ENCODE results near the gene IGLL1.
"Not testable (repeated sequence)": the region's sequence is repeated elsewhere in the genome, so short reads cannot be mapped to it uniquely, and the experiment has no call there.

Gene IGLL1

GRCh38 chr22:23579870-23580575, at the start of gene IGLL1:
Gene IGLL1 (minus strand): TSS chr22:23580290. CDS start chr22:23580190, 100 bp downstream.
- DNase-seq, result no peak

- not testable (repeated sequence) for DNase-seq
Observed at GRCh38 chr22:23628056-23628743, 48.1 kb upstream of the IGLL1 start.

GRCh38 chr22:23627401-23628055, 47.4 kb upstream of the IGLL1 start:
- peak; percentile 54 for DNase-seq

- no peak for DNase-seq
Observed at GRCh38 chr22:23626286-23626975, 46.3 kb upstream of the IGLL1 start.

GRCh38 chr22:23622634-23623033, 42.5 kb upstream of the IGLL1 start:
- no peak for DNase-seq

GRCh38 chr22:23621916-23622315, 41.8 kb upstream of the IGLL1 start:
- DNase-seq, result not testable (repeated sequence)

GRCh38 chr22:23621082-23621780, 41.1 kb upstream of the IGLL1 start:
- DNase-seq, result no peak

- DNase-seq, result no peak
Observed at GRCh38 chr22:23613193-23613972, 33.3 kb upstream of the IGLL1 start.

GRCh38 chr22:23609983-23610781, 30.1 kb upstream of the IGLL1 start:
- no peak for DNase-seq

GRCh38 chr22:23608583-23608982, 28.5 kb upstream of the IGLL1 start:
- no peak for DNase-seq

GRCh38 chr22:23606204-23607131, 26.4 kb upstream of the IGLL1 start:
- DNase-seq, result no peak

GRCh38 chr22:23604939-23605712, 25.0 kb upstream of the IGLL1 start:
- DNase-seq, result no peak

GRCh38 chr22:23603266-23603665, 23.2 kb upstream of the IGLL1 start:
- no peak for DNase-seq

GRCh38 chr22:23598805-23599518, 18.9 kb upstream of the IGLL1 start:
- DNase-seq, result no peak

GRCh38 chr22:23597576-23598268, 17.6 kb upstream of the IGLL1 start:
- not testable (repeated sequence) for DNase-seq

GRCh38 chr22:23595904-23596303, 15.8 kb upstream of the IGLL1 start:
- DNase-seq, result not testable (repeated sequence)

- no peak for DNase-seq
Observed at GRCh38 chr22:23591846-23592245, 11.8 kb upstream of the IGLL1 start.

All from CD4-positive, alpha-beta T cell treated with Interleukin-15 for 1 hour (primary cell).